Measurements from ENCODE around the gene SLC25A24.
"Not testable (repeated sequence)": the region's sequence is repeated elsewhere in the genome, so short reads cannot be mapped to it uniquely, and the experiment has no call there.

SLC25A24 gene

GRCh38 chr1:108194051-108194450 is 6.1 kb downstream of the SLC25A24 start:
- no peak for DNase-seq

GRCh38 chr1:108193333-108193732 is 6.8 kb downstream of the SLC25A24 start:
- DNase-seq: no peak

GRCh38 chr1:108192581-108192980 is 7.6 kb downstream of the SLC25A24 start:
- no peak for DNase-seq

GRCh38 chr1:108190686-108191416 is 9.3 kb downstream of the SLC25A24 start:
- peak; percentile 70 for DNase-seq

- peak; percentile 81 for DNase-seq
Measured at GRCh38 chr1:108190001-108190634, 10.0 kb downstream of the SLC25A24 start.

GRCh38 chr1:108188801-108189200 is 11.3 kb downstream of the SLC25A24 start:
- peak; percentile 15 for DNase-seq

GRCh38 chr1:108182959-108183700 is 17.0 kb downstream of the SLC25A24 start:
- no peak for DNase-seq

- peak; percentile 36 for DNase-seq
Measured at GRCh38 chr1:108179018-108179417, 21.1 kb downstream of the SLC25A24 start.

GRCh38 chr1:108162409-108162808 is 37.7 kb downstream of the SLC25A24 start:
- DNase-seq: not testable (repeated sequence)

GRCh38 chr1:108159951-108160350 is 40.2 kb downstream of the SLC25A24 start:
- not testable (repeated sequence) for DNase-seq

- DNase-seq: no peak
Measured at GRCh38 chr1:108158893-108159453, 41.2 kb downstream of the SLC25A24 start.

GRCh38 chr1:108154314-108154713 is 45.8 kb downstream of the SLC25A24 start:
- peak; percentile 11 for DNase-seq

GRCh38 chr1:108152782-108153222 is 47.3 kb downstream of the SLC25A24 start:
- no peak for DNase-seq

- no peak for DNase-seq
Measured at GRCh38 chr1:108151548-108151947, 48.6 kb downstream of the SLC25A24 start.

GRCh38 chr1:108149796-108150467 is 50.2 kb downstream of the SLC25A24 start:
- DNase-seq: no peak

GRCh38 chr1:108144569-108144968 is 55.6 kb downstream of the SLC25A24 start:
- not testable (repeated sequence) for DNase-seq

- DNase-seq: no peak
Measured at GRCh38 chr1:108142773-108143394, 57.3 kb downstream of the SLC25A24 start.

- no peak for DNase-seq
Measured at GRCh38 chr1:108142258-108142657, 57.9 kb downstream of the SLC25A24 start.

GRCh38 chr1:108141621-108142020 is 58.5 kb downstream of the SLC25A24 start:
- DNase-seq: no peak

- DNase-seq: no peak
Measured at GRCh38 chr1:108140936-108141335, 59.2 kb downstream of the SLC25A24 start.

GRCh38 chr1:108140177-108140576 is 60.0 kb downstream of the SLC25A24 start:
- DNase-seq: peak; percentile 68

- not testable (repeated sequence) for DNase-seq
Measured at GRCh38 chr1:108139555-108139954, 60.6 kb downstream of the SLC25A24 start.
